Kidney (tissue), 2 donors: ENCODE measurements around the gene USP17L19. TPM values are rescaled to one million over a fixed set of nuclear protein-coding genes. Genes with fewer than 3 reads are reported as not detected.

Source experiments
- polyA plus RNA-seq: library from polyadenylated mRNA; stranded (reverse); fragments of 350-450 nt; fragmentation: Illumina TruSeq; extraction: RNeasy Lipid Tissue Mini Kit (QIAGEN cat#74804); gene quantifications from one replicate; pipeline ENCODE4 v1.2.3, GENCODE V29; 2014; ENCODE audit warnings: low read depth, low replicate concordance; ENCODE audit not compliant: insufficient read depth
- total RNA-seq: library from RNA; stranded (reverse); fragmentation: NEBNext Ultra II Directional; extraction: Animal tissue kit (Norgen Biotek cat#: 25700); gene quantifications from one replicate; pipeline ENCODE4 v1.2.1, GENCODE V29; 2021
- donor health status: DM: yes; HTN: yes; CAD: no.

Gene USP17L19
- total and polyA plus RNA-seq, 2 donors from 2014 or later, result not detected

Other genes starting within 250 kb of the USP17L19 start
- not detected for gene FAM90A26, start 83.0 kb upstream of the USP17L19 start, total RNA-seq
- not detected for gene FAM90A26, start 83.0 kb upstream of the USP17L19 start, polyA plus RNA-seq
- gene USP17L10, start 42.7 kb upstream of the USP17L19 start, total RNA-seq, result not detected
- gene USP17L10, start 42.7 kb upstream of the USP17L19 start, polyA plus RNA-seq, result not detected
- gene USP17L11, start 38.0 kb upstream of the USP17L19 start, total RNA-seq, result not detected
- not detected for gene USP17L11, start 38.0 kb upstream of the USP17L19 start, polyA plus RNA-seq
- gene USP17L12, start 33.2 kb upstream of the USP17L19 start, total RNA-seq, result not detected
- gene USP17L12, start 33.2 kb upstream of the USP17L19 start, polyA plus RNA-seq, result not detected
- not detected for gene USP17L13, start 28.5 kb upstream of the USP17L19 start, total RNA-seq
- not detected for gene USP17L13, start 28.5 kb upstream of the USP17L19 start, polyA plus RNA-seq
- gene USP17L15, start 19.0 kb upstream of the USP17L19 start, total RNA-seq, result not detected
- not detected for gene USP17L15, start 19.0 kb upstream of the USP17L19 start, polyA plus RNA-seq
- gene USP17L17, start 9.5 kb upstream of the USP17L19 start, total RNA-seq, result 0.41 TPM
- not detected for gene USP17L17, start 9.5 kb upstream of the USP17L19 start, polyA plus RNA-seq
- gene USP17L18, start 4.7 kb upstream of the USP17L19 start, total RNA-seq, result not detected
- not detected for gene USP17L18, start 4.7 kb upstream of the USP17L19 start, polyA plus RNA-seq
- gene USP17L20, start 4.7 kb downstream of the USP17L19 start, total RNA-seq, result not detected
- gene USP17L20, start 4.7 kb downstream of the USP17L19 start, polyA plus RNA-seq, result not detected
- gene USP17L21, start 9.5 kb downstream of the USP17L19 start, total RNA-seq, result not detected
- not detected for gene USP17L21, start 9.5 kb downstream of the USP17L19 start, polyA plus RNA-seq
- gene USP17L22, start 14.2 kb downstream of the USP17L19 start, total RNA-seq, result not detected
- not detected for gene USP17L22, start 14.2 kb downstream of the USP17L19 start, polyA plus RNA-seq
- not detected for gene USP17L24, start 71.8 kb downstream of the USP17L19 start, total RNA-seq
- gene USP17L24, start 71.8 kb downstream of the USP17L19 start, polyA plus RNA-seq, result not detected
- gene USP17L25, start 76.5 kb downstream of the USP17L19 start, total RNA-seq, result not detected
- gene USP17L25, start 76.5 kb downstream of the USP17L19 start, polyA plus RNA-seq, result not detected
- gene USP17L26, start 81.3 kb downstream of the USP17L19 start, total RNA-seq, result not detected
- not detected for gene USP17L26, start 81.3 kb downstream of the USP17L19 start, polyA plus RNA-seq
- gene USP17L5, start 86.0 kb downstream of the USP17L19 start, total RNA-seq, result not detected
- gene USP17L5, start 86.0 kb downstream of the USP17L19 start, polyA plus RNA-seq, result not detected
- not detected for gene USP17L27, start 90.8 kb downstream of the USP17L19 start, total RNA-seq
- gene USP17L27, start 90.8 kb downstream of the USP17L19 start, polyA plus RNA-seq, result not detected
- gene USP17L28, start 95.5 kb downstream of the USP17L19 start, total RNA-seq, result not detected
- gene USP17L28, start 95.5 kb downstream of the USP17L19 start, polyA plus RNA-seq, result not detected
- gene USP17L29, start 100.3 kb downstream of the USP17L19 start, total RNA-seq, result not detected
- not detected for gene USP17L29, start 100.3 kb downstream of the USP17L19 start, polyA plus RNA-seq
- not detected for gene USP17L30, start 109.8 kb downstream of the USP17L19 start, total RNA-seq
- gene USP17L30, start 109.8 kb downstream of the USP17L19 start, polyA plus RNA-seq, result not detected
- gene DEFB131A, start 191.0 kb downstream of the USP17L19 start, total RNA-seq, result not detected
- gene DEFB131A, start 191.0 kb downstream of the USP17L19 start, polyA plus RNA-seq, result not detected